ENCODE measurements around the gene PODNL1.

GRCh38 chr19:13930402-13930801 lies 7.8 kb downstream of the PODNL1 start:
- TF ChIP-seq EZH2 (IDR thresholded peaks at IDR 0.05; ENCODE audit: insufficient read depth, poor library complexity, severe bottlenecking) (no peak), EZH2phosphoT487 (IDR thresholded peaks at IDR 0.05; ENCODE audit: insufficient read depth, low read depth) (no peak)

All from GM23248 (cell line).